Measurements from ENCODE around the gene FBXW4.
A peak's percentile ranks its signal among the peaks of the same experiment; 100 is the strongest.

Gene FBXW4

DNA sequence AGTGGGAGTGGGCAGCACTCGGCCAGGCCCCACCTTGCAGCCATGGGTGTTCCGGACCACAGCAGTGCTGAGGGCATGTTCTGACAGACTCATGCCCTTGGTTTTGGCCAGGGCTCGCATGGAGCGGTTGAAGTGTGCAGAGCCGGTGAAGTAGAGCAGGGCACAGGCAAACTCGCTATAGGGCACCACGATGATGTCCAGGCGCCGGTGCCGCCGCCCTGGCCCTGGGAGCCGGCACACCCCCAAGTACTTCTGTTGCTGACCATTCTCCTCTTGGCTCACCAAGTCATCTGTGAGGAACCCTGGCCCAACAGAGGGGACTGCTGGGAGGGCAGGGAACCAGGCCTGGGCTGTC, 115.5 kb downstream of the FBXW4 start:
- no peak for DNase-seq

DNA sequence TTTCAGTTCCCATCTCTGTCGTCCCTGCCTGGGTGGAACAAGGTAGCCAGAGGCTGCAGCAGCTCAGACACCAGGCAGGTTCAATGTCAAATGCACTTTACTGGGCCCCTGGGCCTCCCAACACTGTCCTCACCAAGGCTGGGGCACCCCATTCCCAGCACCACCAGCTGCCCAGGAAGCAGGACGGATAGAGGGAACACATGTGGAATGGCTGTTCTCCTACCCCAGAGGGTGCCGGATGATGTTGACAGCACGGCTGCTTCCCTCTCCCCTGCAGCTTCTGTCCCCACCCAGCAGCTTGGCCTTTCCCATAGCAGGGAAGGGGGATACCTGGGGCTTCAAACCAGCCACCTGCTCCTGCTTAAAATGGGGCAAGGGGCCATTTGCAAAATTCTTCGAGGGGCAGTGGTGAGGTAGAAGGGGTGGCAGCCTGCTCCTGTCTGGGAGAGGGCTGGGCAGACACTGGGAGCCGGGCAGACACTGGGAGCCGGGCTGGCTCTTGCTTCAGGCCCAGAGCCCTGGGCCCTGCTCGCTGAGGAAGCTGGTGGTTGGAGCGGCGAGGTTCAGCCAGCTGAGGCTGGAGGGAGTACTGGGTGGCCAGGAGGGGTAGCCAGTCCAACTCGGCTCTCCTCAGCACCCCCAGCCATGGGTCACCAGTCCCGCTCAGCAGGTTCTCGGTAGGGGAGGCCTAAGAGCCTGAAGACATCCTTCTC, 116.0 kb downstream of the FBXW4 start:
- no peak for DNase-seq

DNA sequence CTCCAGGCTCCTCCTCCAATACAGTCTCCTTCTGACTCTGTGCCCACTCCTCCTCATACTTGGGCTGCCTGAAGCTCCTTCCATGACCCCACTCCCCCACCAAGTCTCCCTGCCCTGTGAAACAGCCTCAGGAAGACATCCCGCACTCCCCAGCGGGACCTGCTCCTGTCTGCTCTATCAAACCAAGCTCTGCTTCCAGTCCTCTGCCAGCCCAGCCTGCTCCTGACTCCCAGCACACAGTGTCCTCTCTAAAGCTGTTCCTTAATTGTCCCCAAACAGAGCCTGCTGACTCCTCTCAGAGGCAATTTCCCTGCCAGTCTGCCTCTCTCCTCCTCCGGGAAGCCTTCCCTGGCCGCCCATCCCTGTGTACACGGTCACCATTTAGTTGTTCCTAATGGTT, 116.8 kb downstream of the FBXW4 start:
- no peak for DNase-seq

DNA sequence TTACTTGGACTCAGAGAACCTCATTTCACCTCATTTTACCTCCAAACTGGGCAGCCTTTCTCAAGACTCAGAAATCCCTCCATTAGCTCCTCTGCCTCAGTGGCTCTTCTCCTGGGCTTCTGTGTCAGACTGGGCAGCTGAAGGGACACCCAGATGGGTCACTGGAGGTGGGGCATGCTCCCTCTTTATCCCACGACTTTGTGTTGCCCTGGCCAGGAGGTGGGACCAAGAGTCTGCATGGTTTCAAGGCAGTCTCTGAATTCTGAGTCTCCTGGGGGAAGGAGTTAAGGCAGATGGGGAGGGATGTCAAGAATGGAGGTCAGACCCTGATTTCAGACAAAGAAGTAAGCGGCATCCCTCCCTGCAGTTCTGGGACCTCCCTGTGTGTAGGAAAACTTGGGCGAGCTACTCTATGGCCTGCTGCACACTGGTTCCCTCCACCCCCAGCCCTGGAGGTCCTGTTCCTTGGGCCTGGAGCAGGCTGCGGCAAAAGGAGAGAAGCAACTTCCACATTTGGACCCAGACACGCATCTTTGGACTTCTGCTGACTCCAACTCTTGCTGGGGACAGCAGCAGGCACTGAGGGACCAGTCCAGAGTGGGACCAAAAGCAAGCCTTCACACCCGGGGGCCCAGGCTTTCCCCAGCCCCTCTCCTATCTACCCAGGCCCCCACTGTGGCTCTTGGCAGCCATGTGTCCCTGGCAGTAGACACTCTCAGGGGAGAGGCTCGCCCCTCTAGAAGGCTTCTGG, 117.7 kb downstream of the FBXW4 start:
- no peak for DNase-seq

DNA sequence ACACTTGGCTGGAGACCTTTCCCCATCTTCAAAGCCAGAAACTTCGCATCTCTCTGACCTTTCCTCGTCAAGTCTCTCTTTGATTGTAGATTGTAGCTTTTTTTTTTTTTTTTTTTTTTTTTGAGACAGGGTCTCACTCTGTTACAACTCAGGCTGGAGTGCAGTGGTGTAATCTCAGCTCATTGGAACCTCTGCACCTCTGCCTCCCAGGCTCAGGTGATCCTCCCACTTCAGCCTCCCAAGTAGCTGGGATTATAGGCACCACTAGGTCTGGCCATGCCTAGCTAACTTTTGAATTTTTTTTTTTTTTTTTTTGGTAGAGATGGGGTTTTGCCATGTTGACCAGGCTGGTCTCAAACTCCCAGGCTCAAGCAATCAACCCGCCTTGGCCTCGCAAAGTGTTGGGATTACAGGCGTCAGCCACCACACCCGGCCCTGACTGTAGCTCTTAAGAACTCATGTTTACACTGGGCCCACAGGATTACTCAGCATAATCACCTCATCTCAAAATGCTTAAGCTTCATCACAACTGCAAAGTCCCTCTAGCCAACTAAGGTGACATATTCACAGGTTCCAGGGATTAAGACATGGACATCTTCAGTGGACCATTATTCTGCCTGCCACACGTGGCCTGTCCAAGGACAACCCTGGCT, 118.6 kb downstream of the FBXW4 start:
- DNase-seq, result no peak

DNA sequence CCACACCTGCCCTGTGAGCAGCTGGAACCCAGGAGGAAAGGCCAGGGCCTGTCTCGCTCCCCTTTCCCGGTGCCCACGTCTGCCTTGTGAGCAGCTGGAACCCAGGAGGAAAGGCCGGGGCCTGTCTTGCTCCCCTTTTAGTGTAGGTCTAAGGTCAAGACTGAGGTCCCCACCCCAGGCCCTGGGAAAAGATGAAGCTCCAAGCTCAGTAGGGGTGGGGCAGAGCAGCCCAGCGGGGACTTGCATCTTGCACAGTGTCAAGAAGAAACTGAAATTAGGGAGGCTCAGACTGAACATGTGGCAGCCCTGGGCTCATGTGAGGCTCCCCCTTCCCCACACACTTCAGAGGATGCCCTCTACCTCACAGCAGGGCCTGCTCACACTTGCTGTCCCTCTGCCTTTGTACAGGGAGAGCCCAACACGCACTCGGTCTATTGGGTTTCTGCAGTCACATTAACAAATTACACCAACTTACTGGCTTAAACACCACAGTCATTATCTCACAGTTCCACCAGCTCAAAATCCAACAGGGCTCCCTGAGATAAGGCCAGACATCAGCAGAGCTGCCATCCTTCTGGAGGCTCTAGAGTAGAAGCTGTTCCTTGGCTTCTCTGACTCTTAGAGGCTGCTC, 119.3 kb downstream of the FBXW4 start:
- no peak for DNase-seq

DNA sequence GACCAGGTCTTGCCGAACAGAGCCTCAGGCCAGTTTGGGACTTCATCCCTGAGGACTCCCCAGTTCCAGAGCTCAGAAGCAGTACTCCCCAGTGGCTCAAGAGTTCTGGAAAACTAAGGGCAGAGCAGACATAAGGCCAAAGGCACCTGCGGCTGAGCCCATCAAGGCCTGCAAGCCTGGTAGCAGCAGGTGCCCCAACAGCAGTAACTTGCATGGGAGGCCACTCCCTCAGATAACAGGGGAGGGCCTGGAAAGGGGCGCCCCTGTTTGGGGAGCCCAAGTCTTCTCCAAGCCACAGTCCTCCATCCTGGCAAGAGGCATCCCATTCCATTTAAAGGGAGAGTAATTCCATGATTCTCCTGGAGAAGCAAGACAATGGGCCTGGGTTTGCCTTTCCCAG, 119.9 kb downstream of the FBXW4 start:
- DNase-seq, result no peak

DNA sequence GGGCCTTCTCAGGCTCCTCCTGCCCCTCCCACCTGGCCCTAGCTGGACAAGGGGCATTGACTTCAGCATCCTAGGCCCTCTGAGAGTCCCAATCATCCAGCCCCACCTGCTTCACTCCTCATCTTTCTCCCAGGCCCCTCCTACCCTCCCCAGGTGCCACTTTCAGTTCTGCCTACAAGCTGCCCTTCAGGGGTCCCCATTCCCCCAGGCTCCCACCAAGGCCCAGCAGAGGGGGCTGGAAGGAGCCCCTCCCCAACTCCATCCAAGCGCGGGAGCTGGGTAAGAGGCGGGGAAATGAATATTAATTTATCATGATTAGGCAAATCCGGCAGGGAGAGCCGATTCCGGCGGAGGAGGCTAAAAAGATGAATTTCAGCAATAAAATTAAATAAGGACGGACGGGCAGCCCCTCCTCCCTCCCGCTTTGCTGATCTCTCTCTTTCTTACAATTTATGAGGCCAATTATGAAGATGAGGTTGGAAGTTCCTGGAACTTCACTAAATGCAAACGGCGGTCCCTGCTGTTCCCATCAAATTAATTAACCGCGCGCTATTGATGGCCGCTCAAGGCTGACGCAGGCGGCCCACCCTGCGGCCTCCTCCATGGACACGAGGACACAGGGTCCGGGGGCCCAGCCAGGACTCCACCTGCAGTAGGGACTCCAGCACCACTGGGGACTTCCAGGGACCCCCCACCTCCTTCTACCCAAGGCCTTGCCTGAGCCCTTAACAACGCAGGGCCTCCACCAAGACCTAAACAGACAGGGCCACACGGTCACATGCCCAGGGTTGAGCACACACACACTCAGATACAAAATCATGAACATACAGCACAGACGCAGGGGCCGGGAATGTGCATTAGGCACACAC, 120.9 kb downstream of the FBXW4 start:
- no peak for DNase-seq

DNA sequence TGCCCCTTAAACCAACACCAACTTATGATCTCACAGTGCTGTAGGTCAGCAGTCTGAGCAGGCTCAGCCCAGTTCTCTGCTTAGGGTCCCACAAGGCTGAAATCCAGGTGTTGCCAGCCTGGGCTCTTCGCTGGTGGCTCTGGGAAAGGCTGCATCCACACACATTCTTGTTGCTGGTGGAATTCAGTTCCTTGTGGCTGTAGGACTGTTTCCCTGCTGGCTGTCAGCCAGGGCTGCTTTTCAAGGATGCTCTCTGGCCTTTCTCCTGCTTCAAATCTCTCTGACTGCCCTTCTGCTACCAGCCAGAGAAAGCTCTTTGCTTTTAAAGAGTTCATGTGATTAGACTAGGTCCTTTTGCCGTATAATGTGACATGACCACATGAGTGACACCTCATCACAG, 122.2 kb downstream of the FBXW4 start:
- no peak for DNase-seq

DNA sequence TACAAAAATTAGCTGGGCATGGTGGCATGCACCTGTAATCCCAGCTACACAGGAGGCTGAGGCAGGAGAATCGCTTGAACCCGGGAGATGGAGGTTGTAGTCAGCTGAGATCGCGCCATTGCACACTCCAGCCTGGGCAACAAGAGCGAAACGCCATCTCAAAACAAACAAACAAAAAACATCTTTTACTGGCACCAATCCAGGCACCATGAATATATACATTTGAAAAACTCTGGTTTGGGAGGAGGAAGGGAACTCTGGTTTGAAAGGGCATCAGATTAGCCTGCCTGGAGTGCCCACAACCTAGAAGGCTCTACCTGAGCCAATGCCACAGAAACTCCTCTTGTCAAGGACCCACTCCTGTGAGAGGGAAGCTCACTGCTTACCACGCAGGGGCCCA, 122.8 kb downstream of the FBXW4 start:
- no peak for DNase-seq

DNA sequence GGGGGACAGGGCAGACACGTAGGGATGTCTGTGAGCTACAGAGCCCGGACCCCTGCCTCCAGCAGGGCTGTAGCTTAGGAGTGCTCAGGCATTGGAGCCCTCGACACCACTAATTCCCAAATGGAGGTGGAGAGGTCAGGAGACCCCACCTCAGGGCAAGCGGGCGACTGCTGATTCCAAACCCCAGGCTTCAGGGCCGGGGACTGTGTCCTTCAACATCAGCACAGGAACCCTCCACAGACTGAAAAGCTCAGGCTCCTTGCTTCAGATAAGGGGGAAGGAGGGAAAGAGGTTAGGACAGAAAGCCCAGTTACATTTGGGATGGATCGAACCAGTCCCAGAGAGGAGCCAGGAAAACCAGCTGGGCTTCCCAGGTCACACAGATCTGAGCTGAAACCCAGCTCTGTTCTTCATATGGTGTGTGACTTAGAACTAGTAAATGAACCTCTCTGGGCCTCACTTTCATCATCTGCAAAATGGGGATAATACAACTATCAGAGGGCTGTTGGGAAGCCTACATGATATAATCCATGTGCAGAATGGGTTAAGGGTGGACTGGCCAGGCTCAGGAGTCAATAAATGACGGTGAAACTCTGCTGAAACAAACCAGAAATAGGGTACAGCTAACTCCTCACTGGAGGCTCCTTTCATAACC, 123.6 kb downstream of the FBXW4 start:
- no peak for DNase-seq

DNA sequence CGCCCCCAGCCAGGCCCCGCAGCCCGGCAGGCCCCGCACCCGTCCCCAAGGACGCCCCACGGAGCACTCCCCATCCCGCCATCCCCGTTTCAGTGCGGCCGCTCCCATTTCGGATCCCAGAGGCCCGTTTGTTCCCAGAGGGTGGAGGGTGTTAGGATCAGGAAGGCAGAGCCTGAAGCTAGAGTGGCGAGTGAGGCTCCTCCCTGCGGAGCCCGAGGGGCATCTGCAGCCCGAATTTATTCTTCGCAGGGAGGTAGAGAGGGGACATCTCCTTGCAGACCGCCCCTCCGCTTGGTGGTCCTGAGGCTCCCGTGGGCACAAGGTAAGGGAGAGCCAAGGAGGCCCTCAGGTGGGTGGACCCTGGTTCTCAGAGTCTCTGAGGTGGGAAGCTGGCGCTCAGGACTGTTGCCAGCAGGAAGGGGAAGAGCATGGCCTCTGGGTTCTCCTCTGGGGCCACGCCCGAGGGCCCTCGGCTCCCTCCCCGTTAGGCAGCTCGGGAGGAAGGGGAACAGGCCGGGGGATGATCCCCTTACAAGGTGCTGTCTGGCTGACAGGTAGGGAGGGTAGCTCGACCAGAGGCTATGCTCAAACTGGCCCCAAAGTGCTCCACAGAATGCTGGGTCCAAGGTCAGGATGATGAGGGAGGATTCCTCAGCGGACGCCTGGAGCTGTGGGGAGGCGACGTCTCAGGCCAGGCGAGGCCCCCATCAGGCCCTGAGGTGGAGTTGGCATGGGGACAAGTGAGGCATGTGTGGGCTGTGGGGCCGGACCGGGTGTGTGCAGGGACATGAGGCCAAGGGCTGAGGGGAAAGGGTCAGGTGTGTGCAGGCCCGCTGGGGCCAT, 124.3 kb downstream of the FBXW4 start:
- no peak for DNase-seq

DNA sequence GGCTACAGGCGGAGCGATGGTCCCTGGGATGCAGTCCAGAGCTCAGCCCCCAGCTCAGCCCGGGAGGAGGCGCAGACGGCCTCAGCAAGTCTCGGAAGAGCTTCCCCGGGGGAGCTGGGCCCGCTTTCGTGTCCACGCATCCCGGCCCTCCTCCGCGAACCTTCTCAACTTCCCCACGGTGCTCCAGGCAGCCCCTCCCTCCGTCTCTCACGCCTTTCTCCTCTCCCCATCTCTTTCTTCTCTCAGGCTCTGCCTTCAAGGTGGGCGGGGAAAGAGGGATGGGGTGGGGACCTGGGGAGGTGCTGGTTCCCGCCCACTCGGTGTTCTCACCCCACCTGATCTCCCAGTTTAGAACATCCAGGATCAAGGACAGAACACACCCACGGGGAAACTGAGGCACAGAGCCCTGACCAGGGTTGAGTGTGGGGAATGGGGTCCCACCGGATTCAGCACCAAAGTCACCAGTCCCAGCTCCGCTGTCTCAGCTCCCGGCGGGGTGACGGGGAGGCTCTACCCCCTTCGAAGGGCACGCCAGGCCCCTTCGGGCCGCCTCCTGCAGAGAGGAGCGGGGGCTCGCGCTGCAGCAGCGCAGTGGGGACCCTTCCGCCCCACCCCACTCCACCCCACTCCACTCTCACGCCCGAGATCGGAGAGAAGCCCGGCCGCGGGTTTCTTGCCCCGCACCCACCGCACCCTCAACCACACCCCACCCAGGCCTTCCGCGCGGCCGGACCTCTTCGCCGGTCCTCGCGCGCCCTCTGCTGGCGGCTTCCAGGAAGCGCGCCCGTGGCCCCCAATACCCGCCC, 125.1 kb downstream of the FBXW4 start:
- peak; percentile 85 for DNase-seq

DNA sequence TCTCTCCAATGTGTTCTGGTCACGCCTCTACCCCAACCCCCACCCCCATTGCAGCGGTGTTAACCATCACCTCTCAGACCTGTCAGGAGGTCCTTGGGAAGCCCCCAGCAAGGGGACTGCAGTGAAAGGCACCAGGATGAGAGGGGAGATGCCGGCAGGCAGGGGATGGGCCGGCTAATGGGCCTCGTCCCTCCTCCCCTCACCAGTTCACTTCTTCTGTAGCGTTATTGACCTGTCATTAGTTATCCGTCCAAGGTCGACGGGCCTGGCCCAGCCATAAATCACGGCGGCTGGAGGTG, 125.7 kb downstream of the FBXW4 start:
- DNase-seq, result no peak

DNA sequence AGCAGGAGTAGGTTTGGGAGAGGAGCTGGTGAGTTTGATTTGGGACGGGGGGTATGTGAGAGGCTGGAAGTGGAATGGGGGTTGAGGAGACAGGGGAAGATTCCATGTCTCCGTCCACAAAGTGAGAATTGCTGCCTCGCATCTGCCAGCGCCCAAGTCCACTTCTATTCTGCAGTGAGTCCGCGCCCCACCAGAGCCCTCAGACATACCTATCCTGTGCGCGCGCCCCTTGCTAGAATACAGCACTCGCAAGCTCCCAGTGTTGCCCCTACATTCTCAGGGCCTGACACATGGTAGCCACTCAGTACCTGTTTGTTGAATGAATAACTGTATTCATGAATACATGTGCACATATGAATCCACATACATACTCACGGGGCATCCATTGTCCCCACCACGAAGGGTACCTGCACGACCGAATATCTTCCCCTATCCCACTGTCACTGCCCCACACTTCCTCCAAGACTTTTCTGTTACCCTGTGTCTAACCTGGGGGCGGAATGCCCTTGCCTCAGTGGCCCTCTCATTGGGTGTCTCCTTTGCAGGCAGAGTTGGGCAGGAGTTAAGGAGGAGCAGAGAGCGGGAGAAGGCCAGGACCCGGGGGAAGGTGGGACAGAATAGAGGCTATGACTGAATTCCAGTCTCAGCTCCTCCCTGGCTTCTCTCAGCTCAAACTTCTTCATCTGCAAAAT, 126.8 kb downstream of the FBXW4 start:
- DNase-seq, result no peak

DNA sequence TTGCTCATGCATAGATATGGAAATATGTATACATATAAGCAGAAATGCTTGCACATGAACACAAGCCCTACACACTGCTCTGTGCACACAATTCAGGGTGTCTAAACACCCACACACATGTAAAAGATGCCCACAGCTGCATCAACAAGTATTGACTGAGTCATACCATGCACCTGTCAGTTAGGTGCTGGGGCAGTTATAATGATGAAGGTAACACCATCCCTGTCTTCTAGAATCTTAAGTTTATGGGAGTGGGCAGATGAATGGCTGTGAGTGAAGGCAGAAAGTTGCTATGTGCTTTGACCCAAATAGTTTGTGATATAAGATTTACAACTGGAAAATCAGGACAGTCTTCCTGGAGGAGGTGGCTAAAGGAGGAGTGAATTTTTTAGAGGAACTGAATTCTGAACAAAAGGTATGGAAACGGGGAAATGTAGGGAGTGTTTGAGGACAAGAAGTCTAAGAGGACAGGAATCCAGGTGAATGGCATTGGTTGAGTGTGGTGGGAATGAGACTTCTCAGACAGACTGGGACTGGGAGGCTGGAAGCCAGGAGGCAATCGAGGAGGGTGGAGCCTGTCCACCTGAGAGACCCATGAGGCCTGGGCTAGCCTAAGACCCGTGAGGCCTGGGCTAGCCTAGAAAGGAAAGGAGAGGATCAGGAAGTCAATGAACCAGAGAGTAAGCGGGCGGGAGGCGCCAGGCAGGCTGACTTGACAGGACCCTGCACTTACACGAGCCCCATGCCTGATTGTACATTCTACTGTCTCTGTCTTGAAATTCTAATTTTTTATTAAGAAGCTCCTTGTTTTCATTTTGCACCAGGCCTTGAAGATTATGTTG, 127.6 kb downstream of the FBXW4 start:
- DNase-seq, result no peak

DNA sequence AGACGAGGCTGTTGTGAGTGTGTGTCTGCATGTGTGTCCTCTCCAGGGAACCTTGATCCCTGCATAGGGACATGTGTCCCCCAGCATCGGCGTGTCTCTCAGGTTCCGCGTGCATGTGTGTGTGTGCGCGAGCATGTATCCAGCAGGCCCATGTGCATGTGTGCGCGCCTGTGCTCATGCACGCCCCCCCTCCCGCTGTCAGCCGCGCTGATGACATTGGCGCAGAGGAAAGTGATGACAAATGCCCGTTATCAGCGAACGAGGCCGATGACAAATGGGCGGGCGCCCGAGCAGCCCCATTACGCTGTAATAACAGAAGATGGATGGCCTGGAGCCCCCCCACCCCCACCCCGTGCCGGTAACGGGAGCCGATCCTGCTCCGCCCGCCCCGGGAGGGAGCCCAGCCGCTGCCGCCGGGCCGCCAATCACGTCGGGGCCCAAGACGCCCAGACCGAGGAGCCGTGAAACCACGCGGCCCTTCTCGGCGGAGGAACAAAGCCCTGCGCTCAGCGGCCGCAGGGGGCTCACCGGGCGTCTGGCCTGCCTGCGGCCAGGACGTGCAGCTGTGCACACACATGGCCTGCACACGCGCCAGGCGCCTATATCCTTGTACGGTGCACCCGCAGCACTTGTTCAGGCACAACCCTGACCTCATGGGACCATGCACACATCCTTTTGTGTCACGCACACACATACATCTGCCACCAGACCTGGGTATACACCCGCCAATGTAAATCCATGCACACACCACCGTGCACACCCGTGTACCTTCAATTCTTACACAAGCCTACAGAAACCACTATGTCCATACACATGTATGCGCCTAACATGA, 128.4 kb downstream of the FBXW4 start:
- no peak for DNase-seq

DNA sequence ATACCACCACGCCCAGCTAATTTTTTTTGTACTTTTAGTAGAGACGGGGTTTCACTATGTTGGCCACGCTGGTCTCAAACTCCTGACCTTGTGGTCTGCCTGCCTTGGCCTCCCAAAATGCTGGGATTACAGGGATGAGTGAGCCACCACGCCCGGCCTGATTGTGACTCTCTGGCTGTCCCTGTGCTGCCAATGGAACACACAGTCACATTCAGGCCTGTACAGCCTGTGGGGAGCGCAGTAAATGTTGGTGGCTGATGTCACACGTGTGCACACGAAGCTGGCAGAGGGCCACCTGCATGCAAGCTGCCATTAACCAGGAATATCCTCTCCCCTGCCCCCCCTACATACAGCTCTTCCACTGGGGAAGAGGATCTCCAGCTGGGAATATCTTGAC, 129.0 kb downstream of the FBXW4 start:
- no peak for DNase-seq

Measured in CD4-positive, alpha-beta T cell treated with Interleukin-17A for 4 hours (primary cell).